ENCODE measurements around the gene ZDHHC18.

GRCh38 chr1:26856604-26857469 lies 30.3 kb downstream of the ZDHHC18 start:
- TF ChIP-seq EZH2 (IDR thresholded peaks at IDR 0.05) (no peak), POLR2AphosphoS5 (IDR thresholded peaks at IDR 0.05; ENCODE audit: borderline replicate concordance, low read depth, low read length) (no peak)
